ENCODE results near the gene COL23A1.
"Not testable (repeated sequence)": the region's sequence is repeated elsewhere in the genome, so short reads cannot be mapped to it uniquely, and the experiment has no call there.

The COL23A1 gene

GRCh38 chr5:178331491-178331996, 258.6 kb downstream of the COL23A1 start:
- no peak for DNase-seq

DNA sequence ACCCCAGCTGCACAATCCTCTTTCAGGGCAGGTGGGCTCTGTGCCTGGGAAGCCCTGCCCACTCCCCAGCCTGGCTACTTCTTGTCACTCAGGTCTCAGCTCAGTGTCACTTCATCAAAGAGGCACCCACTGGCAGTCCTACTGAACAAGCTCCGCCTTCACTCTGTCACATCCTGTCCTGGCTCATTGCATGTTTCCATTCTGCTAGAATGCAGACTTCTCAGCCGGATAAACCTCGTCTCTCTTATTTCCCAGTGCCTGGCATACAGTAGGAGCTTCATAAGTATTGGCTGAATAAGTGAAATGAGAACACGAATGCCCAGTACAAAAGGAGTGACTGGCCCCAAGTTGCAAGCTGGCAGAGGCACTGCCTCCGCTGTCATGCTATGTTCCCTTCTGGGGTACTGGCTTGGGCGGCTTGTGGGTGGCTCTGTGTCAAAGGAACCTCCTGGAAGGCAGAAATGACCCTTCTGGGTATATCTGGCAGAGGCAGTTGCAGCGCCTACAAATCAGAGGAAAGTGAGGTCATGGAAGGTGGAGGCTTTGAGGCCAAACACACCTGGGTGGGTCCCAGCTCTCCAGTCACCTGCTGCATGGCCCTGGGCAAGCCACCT, 259.3 kb downstream of the COL23A1 start:
- DNase-seq: no peak

GRCh38 chr5:178328826-178329730, 261.1 kb downstream of the COL23A1 start:
- no peak for DNase-seq

DNA sequence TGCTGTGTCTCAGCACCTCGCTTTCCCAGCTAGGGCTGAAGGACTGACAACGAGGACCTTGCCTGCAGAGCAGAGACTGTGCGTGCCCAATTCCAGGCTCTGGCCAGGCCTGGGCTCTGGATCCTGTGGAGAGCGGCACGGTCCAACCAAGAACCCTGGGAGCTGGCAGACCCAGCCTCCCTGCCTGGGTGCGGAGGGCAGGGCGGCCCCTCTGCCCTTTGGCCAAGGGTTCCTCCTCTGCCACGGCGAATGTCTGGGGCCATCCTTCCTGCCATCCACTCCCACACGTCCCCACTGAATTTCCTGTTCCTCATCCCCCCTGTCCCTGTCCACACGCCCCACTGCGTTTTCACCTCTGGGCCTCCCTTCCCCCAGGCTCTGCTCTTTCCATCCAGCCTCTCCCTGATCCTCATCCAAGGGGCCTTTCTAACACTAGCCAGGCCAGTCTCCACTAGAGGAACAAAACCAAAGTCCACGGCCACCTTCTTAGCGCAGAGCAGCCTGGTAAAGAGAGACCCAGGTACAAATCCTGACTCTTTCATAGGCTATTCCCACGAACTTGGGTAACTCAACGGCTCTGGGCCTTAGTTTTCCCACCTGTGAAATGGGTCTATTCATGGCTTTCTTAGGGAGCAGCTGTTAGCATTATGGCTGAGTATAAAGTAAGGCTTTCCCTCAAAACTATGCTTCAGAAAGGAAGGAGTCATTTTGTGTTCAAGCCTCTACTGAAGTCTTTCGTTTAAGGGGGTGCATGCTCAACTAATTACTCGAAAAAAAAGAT, 262.1 kb downstream of the COL23A1 start:
- no peak for DNase-seq

DNA sequence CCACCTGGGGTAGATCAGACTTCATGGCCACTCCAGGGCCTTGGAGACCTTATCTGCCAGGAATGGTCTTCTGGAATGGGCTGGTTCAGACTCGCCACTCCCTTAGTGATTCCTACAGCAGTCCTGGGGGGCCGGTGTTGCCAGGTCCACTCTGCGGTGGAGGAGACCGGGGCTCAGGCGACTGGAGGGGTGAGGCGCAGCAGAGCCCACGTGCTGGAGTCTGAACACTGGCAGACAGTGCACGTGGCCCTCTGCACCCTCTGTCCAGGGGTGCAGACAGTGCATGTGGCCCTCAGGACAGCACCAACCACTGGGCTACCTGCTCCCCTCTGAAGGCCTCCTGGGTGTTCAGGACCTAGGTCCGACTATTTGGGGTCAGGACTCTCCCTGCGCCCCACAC, 262.7 kb downstream of the COL23A1 start:
- DNase-seq: no peak

DNA sequence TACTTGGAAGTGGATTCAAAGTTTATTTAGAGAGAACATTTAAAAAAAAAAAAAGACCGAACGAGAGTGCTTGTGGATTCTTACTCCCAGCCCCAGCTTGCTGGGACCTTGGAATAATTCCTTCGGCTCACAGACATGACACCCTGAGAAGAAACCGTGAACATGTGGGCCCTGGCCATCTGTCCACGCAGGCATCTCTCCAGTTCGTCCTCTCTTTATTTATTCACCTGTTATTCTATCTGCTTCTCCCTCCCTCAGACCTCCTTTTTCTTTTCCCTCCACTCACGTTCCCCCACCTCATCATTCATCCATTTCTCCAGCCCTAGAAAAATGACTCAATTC, 263.8 kb downstream of the COL23A1 start:
- no peak for DNase-seq

DNA sequence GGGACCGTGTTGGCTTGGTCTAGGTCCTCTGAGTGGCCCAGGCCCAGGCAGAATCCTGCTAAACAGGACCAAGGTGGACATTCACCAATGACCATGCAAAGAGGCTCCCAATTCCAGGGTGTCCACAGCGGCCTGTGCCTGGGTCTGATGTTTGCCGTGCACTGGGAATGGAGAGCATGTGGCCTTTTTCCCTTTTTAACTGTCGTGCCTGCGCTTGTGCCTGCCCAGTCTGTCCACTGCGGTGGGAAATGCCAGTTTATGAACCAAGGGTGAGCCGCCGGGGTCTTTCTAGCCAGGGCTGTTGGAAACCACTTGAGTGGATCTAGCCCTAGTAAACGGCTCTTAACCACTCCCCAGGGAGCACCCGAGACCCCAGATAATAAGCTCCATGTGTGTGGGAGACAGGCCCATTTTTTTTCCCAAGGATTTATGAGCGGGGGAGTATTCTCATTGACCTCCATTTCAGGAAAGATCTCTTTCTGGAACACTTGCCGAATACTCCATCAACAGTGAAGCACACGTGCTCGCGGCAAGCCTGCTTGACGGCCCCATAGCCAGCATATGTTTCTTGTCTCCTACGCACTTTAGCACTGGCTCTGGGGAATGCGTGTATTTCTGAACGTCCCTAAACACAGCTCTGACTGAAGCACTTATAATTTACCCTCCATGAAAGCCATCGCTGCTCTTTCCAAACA, 264.4 kb downstream of the COL23A1 start:
- DNase-seq: peak; percentile 28

DNA sequence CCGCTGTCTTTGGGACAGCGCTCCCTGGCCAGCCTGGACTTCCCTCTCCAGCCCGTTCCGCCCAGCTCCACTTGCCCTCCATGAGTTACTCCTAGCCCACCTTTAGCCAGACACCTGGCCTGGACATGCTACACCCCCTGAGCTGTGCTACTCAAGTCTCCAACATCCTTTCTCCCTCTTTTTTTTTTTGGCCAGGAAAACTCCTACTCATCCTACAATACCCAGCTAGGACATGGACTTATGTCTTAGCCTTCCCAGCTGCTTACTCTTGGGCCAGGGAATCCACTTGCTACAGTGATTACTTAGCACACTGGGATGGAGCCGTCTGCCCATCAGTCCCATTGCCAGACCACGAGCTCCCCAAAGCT, 264.9 kb downstream of the COL23A1 start:
- no peak for DNase-seq

GRCh38 chr5:178324481-178325310, 265.5 kb downstream of the COL23A1 start:
- DNase-seq: no peak

DNA sequence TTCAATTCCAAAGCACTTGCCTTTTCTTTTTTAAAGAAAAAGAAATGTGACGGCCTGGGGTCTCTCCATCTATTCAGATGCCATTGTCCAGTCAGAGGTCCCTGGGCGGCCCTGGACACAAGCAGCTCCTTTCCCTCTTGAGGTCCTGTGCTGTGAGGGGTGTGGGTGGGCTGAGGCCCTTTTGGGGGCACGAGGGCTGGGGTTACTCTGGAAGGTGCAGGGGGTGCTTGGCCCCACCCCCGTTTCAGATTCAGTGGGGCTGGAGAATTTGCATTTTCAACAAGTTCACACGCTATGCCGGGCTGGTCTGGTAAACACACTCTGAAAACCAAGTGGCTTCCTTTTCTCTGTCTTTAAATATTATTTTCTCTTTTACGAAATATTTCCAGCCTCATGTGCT, 266.2 kb downstream of the COL23A1 start:
- DNase-seq: no peak

DNA sequence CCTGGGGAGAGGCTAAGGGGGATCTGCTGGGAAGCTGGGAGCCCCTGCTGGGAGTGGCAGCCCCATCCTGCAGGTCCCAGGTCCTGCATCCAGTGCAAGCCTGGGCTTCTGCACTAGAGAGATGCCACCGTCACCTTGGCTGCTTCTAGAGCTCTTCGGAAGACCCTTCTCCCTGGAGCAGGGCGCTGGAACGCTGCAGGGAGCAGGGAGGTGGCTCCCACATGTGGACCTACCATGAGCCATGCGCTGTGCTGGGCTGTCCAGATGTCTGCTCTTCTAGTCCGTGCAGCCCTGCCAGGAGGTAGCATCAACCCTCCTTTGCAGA, 266.7 kb downstream of the COL23A1 start:
- DNase-seq: no peak

- no peak for DNase-seq
Measured at GRCh38 chr5:178322736-178323540, 267.3 kb downstream of the COL23A1 start.

DNA sequence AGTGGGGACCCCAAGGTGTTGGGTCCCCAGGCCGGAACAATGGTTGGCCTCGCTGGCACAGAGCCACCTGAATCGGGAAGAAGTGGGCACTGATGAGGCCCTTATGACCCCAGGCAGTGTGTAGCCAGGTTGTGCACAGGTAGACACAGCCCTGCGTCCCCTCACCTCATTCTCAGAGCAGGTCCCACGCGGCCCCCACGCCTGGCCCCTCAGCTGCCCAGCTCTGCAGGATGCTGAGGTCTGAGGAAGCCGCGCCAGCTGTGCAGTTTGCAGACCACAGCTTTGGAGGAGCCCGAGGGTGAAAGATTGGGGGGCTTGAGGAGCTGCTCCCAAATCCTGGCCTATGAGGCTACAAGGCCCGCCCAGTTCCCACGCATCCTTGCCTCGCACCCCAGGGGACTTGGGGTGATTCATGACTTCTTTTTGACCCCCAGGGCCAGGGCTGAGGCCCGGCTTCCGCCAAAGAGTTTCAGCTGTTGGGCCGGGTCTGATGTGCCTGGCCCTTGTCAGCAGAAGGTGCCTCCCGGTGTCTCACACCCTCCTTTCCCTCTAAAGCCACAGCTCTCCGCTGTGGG, 269.8 kb downstream of the COL23A1 start:
- DNase-seq: no peak

- DNase-seq: no peak
Measured at GRCh38 chr5:178319541-178320041, 270.6 kb downstream of the COL23A1 start.

GRCh38 chr5:178318893-178319292, 271.3 kb downstream of the COL23A1 start:
- DNase-seq: no peak

GRCh38 chr5:178318382-178318781, 271.8 kb downstream of the COL23A1 start:
- DNase-seq: no peak

- DNase-seq: not testable (repeated sequence)
Measured at GRCh38 chr5:178317727-178318126, 272.5 kb downstream of the COL23A1 start.

GRCh38 chr5:178314961-178315820, 275.0 kb downstream of the COL23A1 start:
- DNase-seq: no peak

DNA sequence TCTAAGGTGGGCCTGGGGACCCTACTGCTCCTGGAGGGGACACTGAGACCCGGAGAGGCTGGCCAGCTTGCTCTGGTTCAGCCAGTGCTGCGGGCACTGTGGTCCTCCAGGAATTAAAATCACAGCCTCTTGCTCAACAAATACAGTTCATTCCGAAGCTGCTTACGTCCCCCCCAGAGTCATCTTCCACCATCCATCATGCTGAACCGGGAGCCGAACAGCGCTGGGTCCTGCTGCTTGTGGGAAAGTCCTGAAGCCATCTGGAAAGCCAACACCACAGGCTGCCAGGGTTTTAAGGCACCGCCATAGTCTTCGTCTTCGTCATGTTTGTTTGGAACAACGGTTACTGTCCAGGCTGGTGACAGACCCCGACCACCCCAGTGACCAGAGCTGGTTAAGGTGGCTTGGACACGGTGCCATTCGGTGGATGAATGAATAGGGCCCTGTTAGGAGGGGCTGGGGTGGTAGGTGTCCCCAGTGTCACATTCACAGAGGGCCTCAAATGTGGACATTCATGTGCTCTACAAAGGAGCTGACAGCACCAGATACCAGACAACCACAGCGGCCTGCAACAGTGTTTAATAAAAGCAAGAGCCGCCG, 276.0 kb downstream of the COL23A1 start:
- no peak for DNase-seq

Measured in NCI-H524 treated with DMSO at 0.1 percent for 48 hours (cell line).